Natural killer cell treated with Interleukin-12 subunit alpha and Interleukin-12 subunit beta and Interleukin-15 and Interleukin-18, amount 100 ng/mL, for 72 hours (primary cell): ENCODE measurements around the gene ZNF74. TPM values are rescaled to one million over a fixed set of nuclear protein-coding genes. Genes with fewer than 3 reads are reported as not detected.
A peak's percentile ranks its signal among the peaks of the same experiment; 100 is the strongest.
"Not testable (repeated sequence)": the region's sequence is repeated elsewhere in the genome, so short reads cannot be mapped to it uniquely, and the experiment has no call there.

Experiments
- ATAC-seq, 2 donors: fragments of 150-1000 bp; cut with Tn5 transposase in 1 of 2; sonication (Bioruptor Pico), chemical (Tn5 transposase) in 1 of 2; 2 replicates each; pipeline ENCODE4 v1.10.0; 2021
- DNase-seq: peaks from one replicate; pipeline ENCODE4 v3.0.0; 2022; ENCODE audit warnings: low spot score
- H3K27ac Mint-ChIP-seq, 2 donors: 1 replicate in 1 of 2; 2 replicates in 1 of 2; pipeline ENCODE4 v1.8.0; 2022; ENCODE audit warnings: mixed read lengths in 2 of 2, mild to moderate bottlenecking in 1 of 2, moderate library complexity in 1 of 2
- H3K27me3 Mint-ChIP-seq, 2 donors: 1 replicate in 1 of 2; 2 replicates in 1 of 2; pipeline ENCODE4 v1.8.0; 2022; ENCODE audit warnings: mixed read lengths in 2 of 2
- H3K36me3 Mint-ChIP-seq: one replicate; pipeline ENCODE4 v1.8.0; 2022; ENCODE audit warnings: mixed read lengths
- H3K4me1 Mint-ChIP-seq, 2 donors: 1 replicate in 1 of 2; 2 replicates in 1 of 2; pipeline ENCODE4 v1.8.0; 2022; ENCODE audit warnings: low read depth in 2 of 2, mixed read lengths in 2 of 2, mild to moderate bottlenecking in 1 of 2
- H3K4me3 Mint-ChIP-seq: one replicate; pipeline ENCODE4 v1.8.0; 2022; ENCODE audit warnings: mixed read lengths
- H3K9me3 Mint-ChIP-seq: 2 replicates; pipeline ENCODE4 v1.8.0; 2022; ENCODE audit warnings: mixed read lengths
- total RNA-seq, 2 donors: library from RNA; stranded (reverse); gene quantifications; one replicate each; pipeline ENCODE4 v1.2.3, GENCODE V29; 2022

ZNF74 gene
- total RNA-seq, 2 donors from 2014 or later, result 3.7 to 11.9 TPM

DNA sequence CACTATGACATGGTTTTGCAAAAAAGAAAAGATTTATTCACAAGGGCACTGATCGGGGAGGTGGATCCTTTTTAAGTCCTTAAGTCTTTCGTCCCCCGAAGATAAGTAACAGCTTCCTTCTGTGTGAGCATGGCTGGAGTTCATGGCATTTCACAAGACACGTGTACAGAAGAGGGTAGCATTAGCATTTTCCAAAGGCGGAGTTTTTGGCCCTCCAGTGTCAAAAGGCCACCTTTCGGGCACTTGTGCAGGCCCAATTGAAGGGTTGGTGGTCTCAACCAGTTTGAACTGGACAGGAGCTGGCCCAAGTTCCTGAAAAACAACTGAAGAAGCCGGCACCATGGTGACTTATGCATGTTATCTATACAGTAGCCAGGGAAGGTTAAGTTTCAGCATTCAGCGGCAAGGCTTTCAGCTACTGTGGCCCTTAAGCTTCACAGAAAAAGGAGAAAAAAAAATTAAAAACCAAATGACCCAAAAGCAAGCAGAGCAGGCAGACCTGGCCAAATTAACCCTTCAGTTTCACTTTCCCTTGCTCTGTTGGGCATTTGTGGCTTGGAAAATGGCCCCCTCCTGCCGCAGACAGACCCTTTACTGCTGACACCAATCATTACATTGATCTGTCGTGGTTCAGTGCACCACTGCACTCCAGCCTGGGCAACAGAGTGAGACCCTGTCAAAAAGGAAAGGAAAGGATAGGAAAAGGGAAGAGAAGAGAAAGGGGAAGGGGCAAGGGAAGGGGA lies 18.7 kb downstream of the ZNF74 start:
- Mint-ChIP-seq H3K9me3 (no peaks in the 10 kb centered on the region), H3K4me3 (no peak overlapping the region), H3K36me3 (no peaks in the 10 kb centered on the region), H3K27ac (no peak overlapping the region), H3K27me3 (no peaks in the 10 kb centered on the region), H3K4me1 (peaks cover 0 to 4% of the 10 kb centered on the region in 2 donors)
- ATAC-seq (no peak), DNase-seq (no peak)

DNA sequence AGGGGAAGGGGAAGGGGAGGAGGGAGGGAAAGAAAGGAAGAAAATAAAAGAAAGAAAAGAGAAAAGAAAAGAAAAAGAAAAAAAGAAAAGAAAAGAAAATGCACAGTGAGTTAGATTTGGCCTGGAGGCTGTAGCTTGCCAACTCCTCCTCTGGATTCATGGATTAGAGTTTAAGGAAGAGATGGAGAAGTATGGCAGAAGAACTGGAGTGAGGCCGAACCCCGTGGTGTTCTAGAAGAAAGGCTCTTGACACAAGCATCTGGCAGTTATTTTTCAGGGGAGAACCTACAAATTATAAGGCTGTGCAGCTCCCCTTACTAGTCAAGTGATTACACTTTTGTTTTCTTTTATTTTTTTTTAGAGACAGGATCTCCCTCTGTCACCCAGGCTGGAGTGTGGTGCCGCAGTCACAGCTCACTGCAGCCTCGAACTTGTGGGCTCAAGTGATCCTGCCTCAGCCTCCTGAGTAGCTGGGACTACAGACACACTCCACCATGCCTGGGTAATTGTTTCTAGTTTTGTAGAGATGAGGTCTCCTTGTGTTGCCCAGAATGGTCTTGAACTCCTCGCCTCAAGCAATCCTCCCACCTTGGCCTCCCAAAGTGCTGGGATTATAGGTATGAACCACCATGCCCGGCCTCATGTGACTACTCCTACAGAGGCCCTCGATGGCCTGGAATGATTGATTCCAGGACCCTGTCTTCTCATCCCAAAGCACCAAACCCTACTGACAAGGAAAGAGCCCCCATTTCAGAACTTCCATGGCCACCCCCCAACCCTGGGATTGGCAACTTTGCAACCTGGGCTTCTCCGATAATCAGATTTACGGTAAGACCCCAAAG lies 19.5 kb downstream of the ZNF74 start:
- Mint-ChIP-seq H3K36me3 (no peaks in the 10 kb centered on the region), H3K9me3 (no peaks in the 10 kb centered on the region), H3K27me3 (no peaks in the 10 kb centered on the region), H3K4me3 (no peak overlapping the region), H3K4me1 (peaks cover 0 to 4% of the 10 kb centered on the region in 2 donors), H3K27ac (no peak overlapping the region)
- ATAC-seq (no peak), DNase-seq (no peak)

- Mint-ChIP-seq H3K4me3 (no peak overlapping the region), H3K36me3 (no peaks in the 10 kb centered on the region), H3K27ac (no peak overlapping the region), H3K27me3 (no peaks in the 10 kb centered on the region), H3K4me1 (peaks cover 0 to 4% of the 10 kb centered on the region in 2 donors), H3K9me3 (no peaks in the 10 kb centered on the region)
- DNase-seq (no peak), ATAC-seq (no peak)
Measured at GRCh38 chr22:20414059-20414440, 20.1 kb downstream of the ZNF74 start.

GRCh38 chr22:20414450-20414849 lies 20.5 kb downstream of the ZNF74 start:
- Mint-ChIP-seq H3K4me3 (no peak overlapping the region), H3K9me3 (no peaks in the 10 kb centered on the region), H3K36me3 (no peaks in the 10 kb centered on the region), H3K27ac (no peak overlapping the region), H3K4me1 (peaks cover 0 to 4% of the 10 kb centered on the region in 2 donors), H3K27me3 (no peaks in the 10 kb centered on the region)
- ATAC-seq, result no peak
- no peak for DNase-seq

GRCh38 chr22:20415241-20415640 lies 21.3 kb downstream of the ZNF74 start:
- H3K27ac Mint-ChIP-seq, H3K4me1 Mint-ChIP-seq, ATAC-seq, H3K9me3 Mint-ChIP-seq, H3K4me3 Mint-ChIP-seq, H3K36me3 Mint-ChIP-seq, H3K27me3 Mint-ChIP-seq, DNase-seq: not testable (repeated sequence)

GRCh38 chr22:20415699-20416098 lies 21.7 kb downstream of the ZNF74 start:
- H3K4me3 Mint-ChIP-seq, ATAC-seq, DNase-seq, H3K27ac Mint-ChIP-seq, H3K9me3 Mint-ChIP-seq, H3K4me1 Mint-ChIP-seq, H3K36me3 Mint-ChIP-seq, H3K27me3 Mint-ChIP-seq: not testable (repeated sequence)

GRCh38 chr22:20418211-20418788 lies 24.3 kb downstream of the ZNF74 start:
- no peak overlapping the region for H3K27ac Mint-ChIP-seq
- no peaks in the 10 kb centered on the region for H3K36me3 Mint-ChIP-seq
- H3K9me3 Mint-ChIP-seq, result no peaks in the 10 kb centered on the region
- no peaks in the 10 kb centered on the region for H3K4me1 Mint-ChIP-seq
- peak; percentile 77 to 89 for ATAC-seq
- no peak overlapping the region for H3K4me3 Mint-ChIP-seq
- DNase-seq, result peak; percentile 79
- no peaks in the 10 kb centered on the region for H3K27me3 Mint-ChIP-seq

DNA sequence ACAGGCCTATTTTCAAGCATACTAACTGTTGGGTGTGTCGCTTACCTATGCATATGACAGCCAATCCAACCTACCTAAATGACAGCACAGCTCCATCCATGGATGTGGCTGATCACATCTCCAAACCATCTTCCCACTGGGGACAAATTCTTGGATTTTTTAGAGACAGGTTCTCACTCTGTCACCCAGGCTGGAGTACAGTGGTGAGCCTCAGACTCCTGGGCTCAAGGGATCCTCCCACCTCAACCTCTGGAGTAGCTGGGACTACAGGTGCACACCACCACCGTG lies 25.7 kb downstream of the ZNF74 start:
- H3K27ac Mint-ChIP-seq, result no peak overlapping the region
- H3K27me3 Mint-ChIP-seq, result peaks cover 0 to 3% of the 10 kb centered on the region in 2 donors
- H3K4me3 Mint-ChIP-seq, result no peak overlapping the region
- H3K9me3 Mint-ChIP-seq, result no peaks in the 10 kb centered on the region
- H3K36me3 Mint-ChIP-seq, result no peaks in the 10 kb centered on the region
- DNase-seq (no peak), ATAC-seq (no peak)
- H3K4me1 Mint-ChIP-seq, result no peaks in the 10 kb centered on the region

GRCh38 chr22:20420157-20420842 lies 26.3 kb downstream of the ZNF74 start:
- Mint-ChIP-seq H3K27me3 (peaks cover 0 to 3% of the 10 kb centered on the region in 2 donors), H3K36me3 (no peaks in the 10 kb centered on the region), H3K9me3 (no peaks in the 10 kb centered on the region), H3K4me3 (no peak overlapping the region), H3K4me1 (no peaks in the 10 kb centered on the region), H3K27ac (no peak overlapping the region)
- DNase-seq (no peak), ATAC-seq (no peak)

- ATAC-seq (no peak), DNase-seq (no peak)
- Mint-ChIP-seq H3K27me3 (peaks cover 0 to 3% of the 10 kb centered on the region in 2 donors), H3K4me3 (no peak overlapping the region), H3K9me3 (no peaks in the 10 kb centered on the region), H3K27ac (no peak overlapping the region), H3K4me1 (no peaks in the 10 kb centered on the region), H3K36me3 (no peaks in the 10 kb centered on the region)
Measured at GRCh38 chr22:20421507-20421874, 27.5 kb downstream of the ZNF74 start.

DNA sequence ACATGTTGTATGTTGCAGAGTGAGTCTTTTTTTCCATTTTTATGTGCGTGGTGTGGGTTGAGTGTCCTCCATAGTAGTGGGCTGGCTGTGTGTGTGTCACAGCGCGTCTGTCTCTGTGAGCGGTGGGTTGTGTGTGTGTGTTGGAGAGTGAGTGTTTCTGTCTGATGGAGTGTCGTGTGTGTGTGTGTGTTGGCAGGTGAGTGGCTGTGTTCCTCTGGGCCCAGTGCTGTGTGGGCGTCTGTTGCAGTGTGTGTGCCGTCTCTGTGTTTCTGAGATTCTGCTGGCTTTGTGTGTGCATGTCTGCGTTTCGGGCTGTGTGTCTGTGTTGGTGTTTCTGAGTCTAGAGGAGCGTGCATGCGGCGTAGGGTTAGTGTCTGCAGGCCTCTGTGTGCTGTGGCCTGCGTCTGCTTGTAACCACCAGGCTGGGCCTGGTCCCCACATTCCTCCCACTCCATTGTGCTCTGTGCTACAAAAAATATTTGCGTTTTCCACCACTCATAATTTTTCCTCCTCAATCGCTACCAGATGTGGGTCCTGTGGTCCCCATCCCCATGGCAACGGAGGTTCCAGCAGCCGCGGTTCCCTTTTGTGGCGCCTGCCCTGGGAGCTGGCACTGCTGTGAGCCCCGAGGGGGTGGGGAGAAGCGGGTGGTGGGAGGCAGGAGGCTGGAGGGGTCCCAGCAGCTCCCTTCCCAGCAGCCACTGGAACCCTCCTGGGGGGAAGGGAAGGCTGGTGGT lies 28.5 kb downstream of the ZNF74 start:
- ATAC-seq (no peak), DNase-seq (no peak)
- no peaks in the 10 kb centered on the region for H3K36me3 Mint-ChIP-seq
- no peak overlapping the region for H3K27ac Mint-ChIP-seq
- no peak overlapping the region for H3K4me3 Mint-ChIP-seq
- peaks cover 0 to 7% of the 10 kb centered on the region in 2 donors for H3K27me3 Mint-ChIP-seq
- no peaks in the 10 kb centered on the region for H3K4me1 Mint-ChIP-seq
- H3K9me3 Mint-ChIP-seq, result no peaks in the 10 kb centered on the region

DNA sequence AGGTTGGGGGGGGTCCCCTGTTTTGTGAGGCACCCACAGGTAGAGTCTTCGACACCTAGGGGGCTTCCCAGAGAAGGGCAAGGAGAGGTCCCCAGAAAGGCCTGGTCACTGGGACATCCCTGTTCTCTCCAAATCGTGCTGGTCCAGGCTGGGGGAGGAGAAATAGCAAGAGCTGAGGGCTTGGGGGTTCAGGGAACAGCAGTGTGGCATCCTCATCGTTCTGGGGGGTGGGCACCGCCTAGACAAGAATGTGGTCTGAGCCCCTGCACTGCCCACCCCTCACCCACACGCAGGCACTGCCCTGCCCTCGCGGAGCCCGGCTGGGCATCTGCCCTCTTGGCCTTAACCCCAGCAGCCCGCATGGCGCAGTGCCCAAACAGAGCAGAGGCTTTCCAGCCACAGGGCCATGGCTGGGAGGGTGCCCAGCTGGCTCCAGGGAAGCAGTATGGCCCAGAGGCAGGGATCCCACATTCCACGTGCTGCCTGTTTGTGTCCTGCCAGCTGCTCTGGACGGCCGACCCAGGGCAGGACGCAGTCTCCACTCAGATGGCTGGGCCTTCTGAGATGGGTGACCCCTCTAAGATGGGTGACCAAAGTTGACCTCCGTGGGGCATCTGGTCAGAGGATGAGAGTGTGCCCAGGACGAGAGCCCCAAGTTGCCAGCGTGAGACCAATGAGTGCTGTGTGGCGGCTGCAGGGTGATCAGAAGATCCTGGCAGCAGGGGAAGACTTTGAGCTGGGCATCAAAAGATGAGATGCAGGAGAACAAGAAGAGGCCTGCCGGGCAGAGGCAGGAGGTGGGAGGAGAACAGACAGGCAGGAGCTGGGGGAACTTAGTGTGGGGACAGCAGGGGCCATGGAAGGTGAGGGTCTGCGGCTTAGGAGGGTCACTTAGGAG lies 29.3 kb downstream of the ZNF74 start:
- H3K27me3 Mint-ChIP-seq, result peaks cover 5 to 7% of the 10 kb centered on the region in 2 donors
- ATAC-seq (no peak), DNase-seq (no peak)
- no peaks in the 10 kb centered on the region for H3K4me1 Mint-ChIP-seq
- H3K36me3 Mint-ChIP-seq, result no peaks in the 10 kb centered on the region
- H3K27ac Mint-ChIP-seq, result no peak overlapping the region
- no peaks in the 10 kb centered on the region for H3K9me3 Mint-ChIP-seq
- H3K4me3 Mint-ChIP-seq, result no peak overlapping the region
